PC-3 (cell line): ENCODE results near the gene CD8A. TPM values are rescaled to one million over a fixed set of nuclear protein-coding genes. Genes with fewer than 3 reads are reported as not detected.

Source experiments
- ATAC-seq: fragments of 200-7000 bp; cut with Tn5 transposase; 2 replicates; pipeline ENCODE4 v1.9.1; 2020; ENCODE audit warnings: mild to moderate bottlenecking, moderate library complexity
- BruUV-seq: library from RNA; stranded (reverse); fragments of 400-500 nt; replicated peaks from 2 replicates; lab custom pipeline; 2021; lab: Mats Ljungman, UMichigan
- CTCF ChIA-PET: fragments of 300-600 bp; sonication (Branson Sonifier 250); formaldehyde crosslinking; loops from one replicate; lab custom pipeline; 2022; ENCODE audit warnings: antibody characterized with exemption; lab: Charles Lee
- POLR2A ChIA-PET: fragments of 300-600 bp; sonication (Branson Sonifier 250); formaldehyde crosslinking; loops from one replicate; lab custom pipeline; 2022; ENCODE audit warnings: antibody characterized with exemption; ENCODE audit not compliant: unreplicated experiment; lab: Charles Lee
- DNase-seq: peaks from one replicate; pipeline ENCODE4 v3.0.0-alpha.2; 2015
- H2AFZ ChIP-seq: fragments of 300-600 bp; sonication (generic); 2 replicates; pipeline ENCODE4 v1.6.0; 2016; ENCODE audit warnings: antibody characterized with exemption, low read length
- H3F3A ChIP-seq: fragments of 300-600 bp; sonication (generic); one replicate; pipeline ENCODE4 v1.6.0; 2017; ENCODE audit warnings: antibody characterized with exemption, low read length, control low read depth, mild to moderate bottlenecking; ENCODE audit not compliant: unreplicated experiment
- H3K27ac ChIP-seq: fragments of 300-600 bp; sonication (generic); 2 replicates; pipeline ENCODE4 v1.5.1; 2016; ENCODE audit warnings: mild to moderate bottlenecking, low read length
- H3K27me3 ChIP-seq: fragments of 300-600 bp; sonication (generic); 2 replicates; pipeline ENCODE4 v1.6.1; 2016; ENCODE audit warnings: low read length, mixed read lengths
- H3K36me3 ChIP-seq: fragments of 300-600 bp; sonication (generic); 2 replicates; pipeline ENCODE4 v1.6.1; 2016; ENCODE audit warnings: low read depth, mixed run types, low read length, mixed read lengths
- H3K4me1 ChIP-seq: fragments of 300-600 bp; sonication (generic); 2 replicates; pipeline ENCODE4 v1.5.1; 2016; ENCODE audit warnings: low read length; ENCODE audit not compliant: insufficient read depth
- H3K4me2 ChIP-seq: fragments of 300-600 bp; sonication (generic); 2 replicates; pipeline ENCODE4 v1.6.0; 2016; ENCODE audit warnings: low read length
- H3K4me3 ChIP-seq: fragments of 300-600 bp; sonication (generic); 2 replicates; pipeline ENCODE4 v1.5.1; 2016; ENCODE audit warnings: mild to moderate bottlenecking, low read length, mixed read lengths
- H3K79me2 ChIP-seq: fragments of 300-600 bp; sonication (generic); 2 replicates; pipeline ENCODE4 v1.6.1; 2017; ENCODE audit warnings: low read length, mixed read lengths
- H3K9ac ChIP-seq: fragments of 300-600 bp; sonication (generic); 2 replicates; pipeline ENCODE4 v1.6.0; 2016; ENCODE audit warnings: mild to moderate bottlenecking, low read length
- H3K9me2 ChIP-seq: fragments of 300-600 bp; sonication (generic); replicated peaks from 2 replicates; pipeline ENCODE4 v1.6.1; 2016; ENCODE audit warnings: mixed run types, low read length, mixed read lengths
- H3K9me3 ChIP-seq: fragments of 300-600 bp; sonication (generic); 2 replicates; pipeline ENCODE4 v1.6.1; 2016; ENCODE audit warnings: low read length, mixed read lengths
- H4K20me1 ChIP-seq: fragments of 300-600 bp; sonication (generic); 2 replicates; pipeline ENCODE4 v1.6.1; 2016; ENCODE audit warnings: low read length, mixed read lengths
- EZH2 ChIP-seq: fragments of 300-600 bp; sonication (generic); IDR thresholded peaks from one replicate; pipeline ENCODE4 v1.6.1; 2017; ENCODE audit warnings: antibody characterized with exemption, mild to moderate bottlenecking, low read length; ENCODE audit not compliant: unreplicated experiment
- EZH2phosphoT487 ChIP-seq: fragments of 300-600 bp; sonication (generic); IDR thresholded peaks from 2 replicates; pipeline ENCODE4 v1.6.1; 2018; ENCODE audit warnings: mild to moderate bottlenecking, antibody characterized with exemption, low read length, borderline replicate concordance
- intact Hi-C: fragments of 100-400 bp; cut with micrococcal nuclease; formaldehyde crosslinking; loops from 2 replicates; pipeline ENCODE4 v1.9.0; 2023
- total RNA-seq: library from RNA; depleted of rRNA; stranded (reverse); fragments of >200 nt; gene quantifications from 2 replicates; pipeline ENCODE4 v1.2.3, GENCODE V29; 2014
- TF ChIP-seq, protein P1 (sequence below): fragments of 300-600 bp; sonication (generic); conservative IDR thresholded peaks from 2 replicates; pipeline ENCODE4 v1.5.1; 2017; ENCODE audit warnings: antibody characterized with exemption, low read depth, mild to moderate bottlenecking, low read length

CD8A gene
- total RNA-seq, 1 experiment from 2014 or later, result 0.18 TPM

GRCh38 chr2:86815611-86816010 is 24.9 kb upstream of the CD8A start:
- H3K9me2 ChIP-seq, result no peaks in the 10 kb centered on the region
- TF ChIP-seq EZH2phosphoT487 (no peak), EZH2 (no peak)
- TF ChIP-seq, protein P1, sequence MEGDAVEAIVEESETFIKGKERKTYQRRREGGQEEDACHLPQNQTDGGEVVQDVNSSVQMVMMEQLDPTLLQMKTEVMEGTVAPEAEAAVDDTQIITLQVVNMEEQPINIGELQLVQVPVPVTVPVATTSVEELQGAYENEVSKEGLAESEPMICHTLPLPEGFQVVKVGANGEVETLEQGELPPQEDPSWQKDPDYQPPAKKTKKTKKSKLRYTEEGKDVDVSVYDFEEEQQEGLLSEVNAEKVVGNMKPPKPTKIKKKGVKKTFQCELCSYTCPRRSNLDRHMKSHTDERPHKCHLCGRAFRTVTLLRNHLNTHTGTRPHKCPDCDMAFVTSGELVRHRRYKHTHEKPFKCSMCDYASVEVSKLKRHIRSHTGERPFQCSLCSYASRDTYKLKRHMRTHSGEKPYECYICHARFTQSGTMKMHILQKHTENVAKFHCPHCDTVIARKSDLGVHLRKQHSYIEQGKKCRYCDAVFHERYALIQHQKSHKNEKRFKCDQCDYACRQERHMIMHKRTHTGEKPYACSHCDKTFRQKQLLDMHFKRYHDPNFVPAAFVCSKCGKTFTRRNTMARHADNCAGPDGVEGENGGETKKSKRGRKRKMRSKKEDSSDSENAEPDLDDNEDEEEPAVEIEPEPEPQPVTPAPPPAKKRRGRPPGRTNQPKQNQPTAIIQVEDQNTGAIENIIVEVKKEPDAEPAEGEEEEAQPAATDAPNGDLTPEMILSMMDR, result no peak
- no peaks in the 10 kb centered on the region for H3K79me2 ChIP-seq
- no peaks in the 10 kb centered on the region for H3K27me3 ChIP-seq
- H3K4me1 ChIP-seq, result no peaks in the 10 kb centered on the region
- ChIA-PET POLR2A (no interaction called here), CTCF (no interaction called here)
- no peak overlapping the region for H3K4me2 ChIP-seq
- DNase-seq, result no peak
- no peaks in the 10 kb centered on the region for H4K20me1 ChIP-seq
- no peaks in the 10 kb centered on the region for H3K9me3 ChIP-seq
- H3K9ac ChIP-seq, result no peak overlapping the region
- no peak for ATAC-seq
- no peak overlapping the region for H3K27ac ChIP-seq
- H3K4me3 ChIP-seq, result no peak overlapping the region
- H2AFZ ChIP-seq, result no peak overlapping the region
- BruUV-seq, result no TSS peak
- H3K36me3 ChIP-seq, result no peaks in the 10 kb centered on the region
- intact Hi-C loops, result no loop called here
- no peaks in the 10 kb centered on the region for H3F3A ChIP-seq

GRCh38 chr2:86809481-86810121 is 18.9 kb upstream of the CD8A start:
- CTCF ChIA-PET, result interaction anchor here (0.5 kb wide), 1 partner anchor 22 kb away, joined by 3 read pairs; no protein-coding TSS in a partner anchor

More at GRCh38 chr2:86809481-86810121, 18.9 kb upstream of the CD8A start:
- BruUV-seq, result no TSS peak
- H3K4me2 ChIP-seq, result no peak overlapping the region
- H3K79me2 ChIP-seq, result no peaks in the 10 kb centered on the region
- no peaks in the 10 kb centered on the region for H3K27me3 ChIP-seq
- H3K9ac ChIP-seq, result no peak overlapping the region
- H3K9me2 ChIP-seq, result no peaks in the 10 kb centered on the region
- H3K4me1 ChIP-seq, result peaks cover 11% of the 10 kb centered on the region
- ATAC-seq, result no peak
- TF ChIP-seq, protein P1, result no peak
- TF ChIP-seq EZH2 (no peak), EZH2phosphoT487 (no peak)
- no peak overlapping the region for H3K27ac ChIP-seq
- no peaks in the 10 kb centered on the region for H4K20me1 ChIP-seq
- H3K4me3 ChIP-seq, result no peak overlapping the region
- H3F3A ChIP-seq, result no peaks in the 10 kb centered on the region
- POLR2A ChIA-PET, result no interaction called here
- intact Hi-C loops, result loop anchor here (2.0 kb wide), 1 partner anchor 45 kb away; no protein-coding TSS in a partner anchor
- DNase-seq, result no peak
- no peaks in the 10 kb centered on the region for H3K36me3 ChIP-seq
- no peaks in the 10 kb centered on the region for H3K9me3 ChIP-seq
- H2AFZ ChIP-seq, result no peak overlapping the region
